Coronary artery (tissue), 2 donors: ENCODE data around the gene RAX.

ENCODE experiments used
- DNase-seq: peaks from one replicate; pipeline ENCODE4 v3.0.0-alpha.2; 2017; ENCODE audit warnings: low spot score
- H3K27ac ChIP-seq, 2 donors: fragments of 200-600 bp; sonication (generic); one replicate each; pipeline ENCODE4 v1.5.1; 2016 to 2019
- H3K4me3 ChIP-seq: fragments of 200-600 bp; sonication (generic); 2 replicates; pipeline ENCODE4 v1.5.1; 2016; ENCODE audit warnings: mild to moderate bottlenecking, moderate library complexity
- CTCF ChIP-seq: fragments of 200-600 bp; sonication (generic); IDR thresholded peaks from one replicate; pipeline ENCODE4 v1.5.1; 2019; ENCODE audit warnings: antibody characterized with exemption

Gene RAX

GRCh38 chr18:59231114-59231513 lies 42.1 kb downstream of the RAX start:
- DNase-seq, result no peak
- TF ChIP-seq CTCF, result no peak
- no peak overlapping the region for H3K27ac ChIP-seq
- no peak overlapping the region for H3K4me3 ChIP-seq

GRCh38 chr18:59229701-59230443 lies 43.4 kb downstream of the RAX start:
- H3K27ac ChIP-seq, result no peak overlapping the region
- TF ChIP-seq CTCF, result no peak
- no peak overlapping the region for H3K4me3 ChIP-seq
- DNase-seq, result no peak

- no peak overlapping the region for H3K27ac ChIP-seq
- DNase-seq, result no peak
- no peak for TF ChIP-seq CTCF
- no peak overlapping the region for H3K4me3 ChIP-seq
Observed at GRCh38 chr18:59229191-59229590, 44.1 kb downstream of the RAX start.

GRCh38 chr18:59228351-59228750 lies 44.9 kb downstream of the RAX start:
- Histone ChIP-seq H3K27ac (no peak overlapping the region), H3K4me3 (no peak overlapping the region)
- no peak for TF ChIP-seq CTCF

GRCh38 chr18:59222341-59222740 lies 50.9 kb downstream of the RAX start:
- H3K27ac ChIP-seq, result no peak overlapping the region
- DNase-seq, result no peak
- no peak for TF ChIP-seq CTCF

More at GRCh38 chr18:59228351-59228750, 44.9 kb downstream of the RAX start:
- DNase-seq, result no peak

GRCh38 chr18:59220784-59221765 lies 52.2 kb downstream of the RAX start:
- no peak for TF ChIP-seq CTCF
- Histone ChIP-seq H3K27ac (no peak overlapping the region), H3K4me3 (no peak overlapping the region)
- DNase-seq, result no peak

More at GRCh38 chr18:59222341-59222740, 50.9 kb downstream of the RAX start:
- H3K4me3 ChIP-seq, result no peak overlapping the region
